Stimulated activated effector memory CD8-positive, alpha-beta T cell treated with anti-CD3 and anti-CD28 coated beads, Interleukin-12 subunit alpha, Interleukin-12 subunit beta, amount 100 ng/mL, for 72 hours (primary cell): ENCODE measurements around the gene GMCL1.
A peak's percentile ranks its signal among the peaks of the same experiment; 100 is the strongest.
"Not testable (repeated sequence)": the region's sequence is repeated elsewhere in the genome, so short reads cannot be mapped to it uniquely, and the experiment has no call there.

Source experiments
- ATAC-seq: fragments of 150-1000 bp; cut with Tn5 transposase; 2 replicates; pipeline ENCODE4 v1.10.0; 2021
- DNase-seq, 2 donors: peaks; one replicate each; pipeline ENCODE4 v3.0.0; 2021 to 2022; ENCODE audit warnings: low spot score in 2 of 2
- H3K27ac Mint-ChIP-seq: one replicate; pipeline ENCODE4 v1.8.0; 2022; ENCODE audit warnings: mild to moderate bottlenecking, mixed read lengths
- H3K36me3 Mint-ChIP-seq: one replicate; pipeline ENCODE4 v1.8.0; 2022; ENCODE audit warnings: mild to moderate bottlenecking, mixed read lengths
- H3K4me1 Mint-ChIP-seq: one replicate; pipeline ENCODE4 v1.8.0; 2022; ENCODE audit warnings: mixed read lengths
- H3K4me3 Mint-ChIP-seq: one replicate; pipeline ENCODE4 v1.8.0; 2022; ENCODE audit warnings: mild to moderate bottlenecking, mixed read lengths
- H3K9me3 Mint-ChIP-seq: one replicate; pipeline ENCODE4 v1.8.0; 2022; ENCODE audit warnings: mixed read lengths

Gene GMCL1

GRCh38 chr2:69798909-69799526 is 30.4 kb upstream of the GMCL1 start:
- no peak overlapping the region for H3K4me3 Mint-ChIP-seq
- H3K4me1 Mint-ChIP-seq, result peaks cover 21% of the 10 kb centered on the region
- no peak for ATAC-seq
- no peak for DNase-seq
- H3K36me3 Mint-ChIP-seq, result peaks cover 5% of the 10 kb centered on the region
- peak overlapping the region; percentile 24 for H3K27ac Mint-ChIP-seq
- H3K9me3 Mint-ChIP-seq, result no peaks in the 10 kb centered on the region

GRCh38 chr2:69801745-69802290 is 27.6 kb upstream of the GMCL1 start:
- H3K4me3 Mint-ChIP-seq, result no peak overlapping the region
- H3K36me3 Mint-ChIP-seq, result peaks cover 22% of the 10 kb centered on the region
- ATAC-seq, result no peak
- no peak for DNase-seq
- H3K4me1 Mint-ChIP-seq, result peaks cover 21% of the 10 kb centered on the region
- no peaks in the 10 kb centered on the region for H3K9me3 Mint-ChIP-seq
- H3K27ac Mint-ChIP-seq, result no peak overlapping the region

GRCh38 chr2:69802781-69803367 is 26.6 kb upstream of the GMCL1 start:
- H3K9me3 Mint-ChIP-seq, H3K27ac Mint-ChIP-seq, ATAC-seq, DNase-seq, H3K4me3 Mint-ChIP-seq: not testable (repeated sequence)
- H3K36me3 Mint-ChIP-seq, result peaks cover 22% of the 10 kb centered on the region
- H3K4me1 Mint-ChIP-seq, result peaks cover 21% of the 10 kb centered on the region

- H3K4me1 Mint-ChIP-seq, result peaks cover 12% of the 10 kb centered on the region
- ATAC-seq (no peak), DNase-seq (peak in 1 of 2 donors; percentile 38)
- no peak overlapping the region for H3K4me3 Mint-ChIP-seq
- H3K9me3 Mint-ChIP-seq, result no peaks in the 10 kb centered on the region
- H3K36me3 Mint-ChIP-seq, result peaks cover 22% of the 10 kb centered on the region
- no peak overlapping the region for H3K27ac Mint-ChIP-seq
These were observed 25.0 kb upstream of the GMCL1 start for GRCh38 chr2:69804416-69804815.

- no peak overlapping the region for H3K27ac Mint-ChIP-seq
- no peak for DNase-seq
- H3K36me3 Mint-ChIP-seq, result peaks cover 22% of the 10 kb centered on the region
- ATAC-seq, result no peak
- H3K4me1 Mint-ChIP-seq, result peaks cover 9% of the 10 kb centered on the region
- no peak overlapping the region for H3K4me3 Mint-ChIP-seq
- no peaks in the 10 kb centered on the region for H3K9me3 Mint-ChIP-seq
These were observed 23.6 kb upstream of the GMCL1 start for GRCh38 chr2:69805887-69806286.

GRCh38 chr2:69807821-69808540 is 21.5 kb upstream of the GMCL1 start:
- H3K36me3 Mint-ChIP-seq, result peaks cover 22% of the 10 kb centered on the region
- H3K27ac Mint-ChIP-seq, result no peak overlapping the region
- peaks cover 9% of the 10 kb centered on the region for H3K4me1 Mint-ChIP-seq
- H3K9me3 Mint-ChIP-seq, result no peaks in the 10 kb centered on the region
- DNase-seq (peak in 1 of 2 donors; percentile 35), ATAC-seq (no peak)
- H3K4me3 Mint-ChIP-seq, result no peak overlapping the region

- Mint-ChIP-seq H3K27ac (no peak overlapping the region), H3K4me1 (no peaks in the 10 kb centered on the region)
These were observed 18.9 kb upstream of the GMCL1 start for GRCh38 chr2:69810550-69810949.

GRCh38 chr2:69811018-69811417 is 18.4 kb upstream of the GMCL1 start:
- DNase-seq (peak in 1 of 2 donors; percentile 15), ATAC-seq (no peak)
- Mint-ChIP-seq H3K36me3 (peaks cover 6% of the 10 kb centered on the region), H3K4me1 (no peaks in the 10 kb centered on the region), H3K27ac (no peak overlapping the region), H3K9me3 (no peaks in the 10 kb centered on the region), H3K4me3 (no peak overlapping the region)

More at GRCh38 chr2:69810550-69810949, 18.9 kb upstream of the GMCL1 start:
- Mint-ChIP-seq H3K36me3 (peaks cover 6% of the 10 kb centered on the region), H3K4me3 (no peak overlapping the region), H3K9me3 (no peaks in the 10 kb centered on the region)
- no peak for ATAC-seq
- peak in 1 of 2 donors; percentile 41 for DNase-seq

- Mint-ChIP-seq H3K4me1 (no peaks in the 10 kb centered on the region), H3K27ac (no peak overlapping the region), H3K36me3 (peaks cover 2% of the 10 kb centered on the region), H3K9me3 (no peaks in the 10 kb centered on the region), H3K4me3 (no peak overlapping the region)
- DNase-seq (no peak), ATAC-seq (no peak)
These were observed 17.9 kb upstream of the GMCL1 start for GRCh38 chr2:69811591-69811990.

GRCh38 chr2:69815717-69816116 is 13.7 kb upstream of the GMCL1 start:
- no peak overlapping the region for H3K27ac Mint-ChIP-seq
- H3K4me3 Mint-ChIP-seq, result no peak overlapping the region
- ATAC-seq, result no peak
- no peaks in the 10 kb centered on the region for H3K36me3 Mint-ChIP-seq
- DNase-seq, result no peak
- no peaks in the 10 kb centered on the region for H3K4me1 Mint-ChIP-seq
- H3K9me3 Mint-ChIP-seq, result no peaks in the 10 kb centered on the region

GRCh38 chr2:69816923-69817542 is 12.4 kb upstream of the GMCL1 start:
- Mint-ChIP-seq H3K27ac (no peak overlapping the region), H3K4me3 (no peak overlapping the region), H3K4me1 (no peaks in the 10 kb centered on the region), H3K36me3 (no peaks in the 10 kb centered on the region), H3K9me3 (no peaks in the 10 kb centered on the region)
- peak; percentile 49 to 78 for DNase-seq
- ATAC-seq, result peak; percentile 75

- Mint-ChIP-seq H3K36me3 (no peaks in the 10 kb centered on the region), H3K4me3 (no peak overlapping the region), H3K4me1 (no peaks in the 10 kb centered on the region), H3K27ac (no peak overlapping the region), H3K9me3 (no peaks in the 10 kb centered on the region)
- ATAC-seq, result no peak
- no peak for DNase-seq
These were observed 11.5 kb upstream of the GMCL1 start for GRCh38 chr2:69817729-69818501.

- no peak for ATAC-seq
- Mint-ChIP-seq H3K4me1 (peaks cover 30% of the 10 kb centered on the region), H3K36me3 (peaks cover 36% of the 10 kb centered on the region), H3K4me3 (peak overlapping the region; percentile 93), H3K9me3 (no peaks in the 10 kb centered on the region), H3K27ac (peak overlapping the region; percentile 97)
- DNase-seq, result no peak
These were observed 1.5 kb upstream of the GMCL1 start for GRCh38 chr2:69827796-69828540.

- Mint-ChIP-seq H3K4me1 (peaks cover 31% of the 10 kb centered on the region), H3K4me3 (peak overlapping the region; percentile 93), H3K9me3 (no peaks in the 10 kb centered on the region), H3K27ac (peak overlapping the region; percentile 97), H3K36me3 (peaks cover 42% of the 10 kb centered on the region)
- DNase-seq (no peak), ATAC-seq (no peak)
These were observed 563 bp upstream of the GMCL1 start for GRCh38 chr2:69828938-69829255.
